Mesenteric fat pad (tissue), 1 donor: ENCODE results near the gene CEACAM7. TPM values are rescaled to one million over a fixed set of nuclear protein-coding genes. Genes with fewer than 3 reads are reported as not detected.

Experiments used
- DNase-seq: peaks from one replicate; pipeline ENCODE4 v3.0.0-alpha.2; 2020; ENCODE audit warnings: low spot score
- total RNA-seq: library from RNA; stranded (reverse); fragmentation: NEBNext Ultra II Directional; extraction: Animal tissue kit (Norgen Biotek cat#: 25700); gene quantifications from one replicate; pipeline ENCODE4 v1.2.1, GENCODE V29; 2021
- donor health status: DM: yes; HTN: yes; CAD: no.

Gene CEACAM7
- total RNA-seq, 1 donor from 2014 or later: not detected

- peak; percentile 33 for DNase-seq
These were observed 12.5 kb upstream of the CEACAM7 start for GRCh38 chr19:41700381-41701195.

- peak; percentile 12 for DNase-seq
These were observed 11.9 kb upstream of the CEACAM7 start for GRCh38 chr19:41699968-41700323.

- DNase-seq: peak; percentile 60
These were observed 11.3 kb upstream of the CEACAM7 start for GRCh38 chr19:41699231-41699967.

- no peak for DNase-seq
These were observed 10.7 kb upstream of the CEACAM7 start for GRCh38 chr19:41698746-41699230.

GRCh38 chr19:41697198-41697855 is 9.3 kb upstream of the CEACAM7 start:
- peak; percentile 33 for DNase-seq

- DNase-seq: peak; percentile 68
These were observed 8.5 kb upstream of the CEACAM7 start for GRCh38 chr19:41696402-41697197.

GRCh38 chr19:41695745-41696144 is 7.7 kb upstream of the CEACAM7 start:
- peak; percentile 69 for DNase-seq

- DNase-seq: peak; percentile 64
These were observed 7.0 kb upstream of the CEACAM7 start for GRCh38 chr19:41694831-41695635.

- DNase-seq: no peak
These were observed 6.1 kb upstream of the CEACAM7 start for GRCh38 chr19:41694196-41694595.

GRCh38 chr19:41691268-41691970 is 3.3 kb upstream of the CEACAM7 start:
- DNase-seq: peak; percentile 45

- no peak for DNase-seq
These were observed 2.7 kb upstream of the CEACAM7 start for GRCh38 chr19:41690801-41691065.

- DNase-seq: peak; percentile 49
These were observed 2.1 kb upstream of the CEACAM7 start for GRCh38 chr19:41689993-41690800.

- DNase-seq: no peak
These were observed 617 bp upstream of the CEACAM7 start for GRCh38 chr19:41688687-41689086.

- no peak for DNase-seq
These were observed 651 bp downstream of the CEACAM7 start for GRCh38 chr19:41687419-41687818.

GRCh38 chr19:41682437-41682836 is 5.6 kb downstream of the CEACAM7 start:
- no peak for DNase-seq

GRCh38 chr19:41671486-41671885 is 16.6 kb downstream of the CEACAM7 start:
- DNase-seq: no peak

GRCh38 chr19:41670755-41671154 is 17.3 kb downstream of the CEACAM7 start:
- DNase-seq: no peak

GRCh38 chr19:41668315-41668714 is 19.8 kb downstream of the CEACAM7 start:
- no peak for DNase-seq

GRCh38 chr19:41666075-41666474 is 22.0 kb downstream of the CEACAM7 start:
- DNase-seq: no peak
